ENCODE results near the gene BEX1. TPM values are rescaled to one million over a fixed set of nuclear protein-coding genes. Genes with fewer than 3 reads are reported as not detected.

Gene BEX1
- total RNA-seq, 6 donors from 2014 or later: 0.34 to 2.1 (median 1.4) TPM; not detected in 3

DNA sequence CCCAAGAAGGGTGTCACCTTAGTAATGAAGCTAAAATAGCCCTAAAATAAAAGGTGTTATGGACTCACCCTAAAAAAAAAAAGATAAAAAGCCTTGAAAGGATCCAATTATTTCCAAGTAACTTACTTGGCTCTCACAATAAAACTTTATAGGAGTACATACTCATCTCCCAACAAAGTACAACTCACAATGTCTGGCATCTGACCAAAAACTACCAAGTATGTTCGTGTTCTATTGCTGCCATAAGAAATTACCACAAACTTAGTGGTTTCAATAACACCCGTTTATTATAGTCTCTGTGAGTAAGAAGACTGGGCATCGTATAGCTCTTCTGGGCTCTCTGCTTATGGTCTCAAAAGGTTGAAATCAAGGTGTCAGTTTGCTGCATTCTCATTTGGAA lies 51.0 kb downstream of the BEX1 start:
- Histone ChIP-seq H3K9me3 (no peaks in the 10 kb centered on the region), H3K36me3 (no peaks in the 10 kb centered on the region), H3K27me3 (no peaks in the 10 kb centered on the region), H3K4me3 (no peak overlapping the region), H3K4me1 (no peaks in the 10 kb centered on the region), H3K27ac (no peak overlapping the region)
- WGBS, 2 donors: 69 to 70% methylated on average over 3 of the region's 3 CpGs
- ATAC-seq (ENCODE audit: low FRiP score in 2 of 2) (no peak), DNase-seq (no peak)
- TF ChIP-seq, protein P1, sequence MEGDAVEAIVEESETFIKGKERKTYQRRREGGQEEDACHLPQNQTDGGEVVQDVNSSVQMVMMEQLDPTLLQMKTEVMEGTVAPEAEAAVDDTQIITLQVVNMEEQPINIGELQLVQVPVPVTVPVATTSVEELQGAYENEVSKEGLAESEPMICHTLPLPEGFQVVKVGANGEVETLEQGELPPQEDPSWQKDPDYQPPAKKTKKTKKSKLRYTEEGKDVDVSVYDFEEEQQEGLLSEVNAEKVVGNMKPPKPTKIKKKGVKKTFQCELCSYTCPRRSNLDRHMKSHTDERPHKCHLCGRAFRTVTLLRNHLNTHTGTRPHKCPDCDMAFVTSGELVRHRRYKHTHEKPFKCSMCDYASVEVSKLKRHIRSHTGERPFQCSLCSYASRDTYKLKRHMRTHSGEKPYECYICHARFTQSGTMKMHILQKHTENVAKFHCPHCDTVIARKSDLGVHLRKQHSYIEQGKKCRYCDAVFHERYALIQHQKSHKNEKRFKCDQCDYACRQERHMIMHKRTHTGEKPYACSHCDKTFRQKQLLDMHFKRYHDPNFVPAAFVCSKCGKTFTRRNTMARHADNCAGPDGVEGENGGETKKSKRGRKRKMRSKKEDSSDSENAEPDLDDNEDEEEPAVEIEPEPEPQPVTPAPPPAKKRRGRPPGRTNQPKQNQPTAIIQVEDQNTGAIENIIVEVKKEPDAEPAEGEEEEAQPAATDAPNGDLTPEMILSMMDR (IDR thresholded peaks at IDR 0.05): no peak

Other genes starting within 250 kb of the BEX1 start
- gene RAB40AL, start 126.9 kb downstream of the BEX1 start, total RNA-seq: 10 to 100 TPM in 1 of 6 donors, 1 to 10 TPM in 3, under 1 TPM in 1, not detected in 1; 0.71 to 15.7 (median 1.7) TPM
- 10 to 100 TPM in 2 of 6 donors, 1 to 10 TPM in 4; 1.5 to 24.1 (median 6.8) TPM for gene NXF3, start 29.0 kb upstream of the BEX1 start, total RNA-seq
- 10 to 100 TPM; 13.6 to 63.6 (median 34.6) TPM for gene BEX4, start 150.9 kb upstream of the BEX1 start, total RNA-seq
- gene TCEAL8, start 191.0 kb upstream of the BEX1 start, total RNA-seq: 10 to 100 TPM; 24.1 to 74.5 (median 41.7) TPM
- under 1 TPM in 1 of 6 donors, not detected in 5; 0.31 TPM for gene TCEAL5, start 212.6 kb upstream of the BEX1 start, total RNA-seq
- gene BEX2, start 246.8 kb upstream of the BEX1 start, total RNA-seq: 10 to 100 TPM; 13.7 to 39.1 (median 24.6) TPM

All from upper lobe of left lung (tissue), 6 donors.